Glutamatergic neuron (in vitro differentiated cells): ENCODE data around the gene MPPED2. TPM values are rescaled to one million over a fixed set of nuclear protein-coding genes. Genes with fewer than 3 reads are reported as not detected.

Experiments used
- DNase-seq: peaks from one replicate; pipeline ENCODE4 v3.0.0; 2022
- H3K27ac Mint-ChIP-seq: one replicate; pipeline ENCODE4 v1.8.0; 2020; ENCODE audit warnings: mild to moderate bottlenecking, mixed read lengths, inconsistent platforms; ENCODE audit not compliant: unreplicated experiment
- H3K27me3 Mint-ChIP-seq: one replicate; pipeline ENCODE4 v1.8.0; 2020; ENCODE audit warnings: mild to moderate bottlenecking, moderate library complexity, mixed read lengths, inconsistent platforms; ENCODE audit not compliant: unreplicated experiment
- H3K36me3 Mint-ChIP-seq: one replicate; pipeline ENCODE4 v1.8.0; 2020; ENCODE audit warnings: mild to moderate bottlenecking, mixed read lengths, inconsistent platforms; ENCODE audit not compliant: unreplicated experiment
- H3K4me1 Mint-ChIP-seq: one replicate; pipeline ENCODE4 v1.8.0; 2020; ENCODE audit warnings: mild to moderate bottlenecking, low read depth, mixed read lengths, inconsistent platforms; ENCODE audit not compliant: unreplicated experiment
- H3K4me3 Mint-ChIP-seq: one replicate; pipeline ENCODE4 v1.8.0; 2020; ENCODE audit warnings: mild to moderate bottlenecking, mixed read lengths, inconsistent platforms; ENCODE audit not compliant: unreplicated experiment
- H3K9me3 Mint-ChIP-seq: one replicate; pipeline ENCODE4 v1.8.0; 2020; ENCODE audit warnings: mild to moderate bottlenecking, moderate library complexity, mixed read lengths, inconsistent platforms; ENCODE audit not compliant: unreplicated experiment
- total RNA-seq: library from RNA; stranded (reverse); fragmentation: NEBNext Ultra II Directional; extraction: Animal tissue kit (Norgen Biotek cat#: 25700); gene quantifications from one replicate; pipeline ENCODE4 v1.2.1, GENCODE V29; 2021; ENCODE audit not compliant: unreplicated experiment
- TF ChIP-seq, protein P1 (sequence below): fragments of 200-600 bp; sonication (generic); IDR thresholded peaks from one replicate; pipeline ENCODE4 v1.5.0; 2021; ENCODE audit not compliant: partially characterized antibody, unreplicated experiment

The MPPED2 gene
- total RNA-seq, 1 donor from 2014 or later, result 11.0 TPM

DNA sequence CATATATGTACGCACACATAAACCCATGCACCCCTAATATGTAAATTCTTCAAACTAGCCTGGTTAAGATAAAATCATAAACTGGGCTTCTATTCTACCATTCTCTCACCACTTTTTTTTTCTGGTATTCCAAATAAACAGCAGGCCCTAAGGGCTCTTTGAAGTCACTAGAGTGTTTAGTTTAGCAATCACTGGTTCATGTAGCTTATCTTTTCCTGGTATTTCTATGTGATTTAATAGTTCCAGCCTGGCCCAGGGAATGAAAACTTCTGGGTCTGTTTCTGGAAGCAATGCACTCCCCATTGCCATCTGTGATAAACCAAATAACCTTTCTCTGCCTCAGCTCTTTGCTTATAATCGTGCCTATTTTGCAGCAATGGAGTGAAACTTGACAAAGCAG lies 10.7 kb upstream of the MPPED2 start:
- H3K4me3 Mint-ChIP-seq, result no peak overlapping the region
- H3K27ac Mint-ChIP-seq, result no peak overlapping the region
- TF ChIP-seq, protein P1, sequence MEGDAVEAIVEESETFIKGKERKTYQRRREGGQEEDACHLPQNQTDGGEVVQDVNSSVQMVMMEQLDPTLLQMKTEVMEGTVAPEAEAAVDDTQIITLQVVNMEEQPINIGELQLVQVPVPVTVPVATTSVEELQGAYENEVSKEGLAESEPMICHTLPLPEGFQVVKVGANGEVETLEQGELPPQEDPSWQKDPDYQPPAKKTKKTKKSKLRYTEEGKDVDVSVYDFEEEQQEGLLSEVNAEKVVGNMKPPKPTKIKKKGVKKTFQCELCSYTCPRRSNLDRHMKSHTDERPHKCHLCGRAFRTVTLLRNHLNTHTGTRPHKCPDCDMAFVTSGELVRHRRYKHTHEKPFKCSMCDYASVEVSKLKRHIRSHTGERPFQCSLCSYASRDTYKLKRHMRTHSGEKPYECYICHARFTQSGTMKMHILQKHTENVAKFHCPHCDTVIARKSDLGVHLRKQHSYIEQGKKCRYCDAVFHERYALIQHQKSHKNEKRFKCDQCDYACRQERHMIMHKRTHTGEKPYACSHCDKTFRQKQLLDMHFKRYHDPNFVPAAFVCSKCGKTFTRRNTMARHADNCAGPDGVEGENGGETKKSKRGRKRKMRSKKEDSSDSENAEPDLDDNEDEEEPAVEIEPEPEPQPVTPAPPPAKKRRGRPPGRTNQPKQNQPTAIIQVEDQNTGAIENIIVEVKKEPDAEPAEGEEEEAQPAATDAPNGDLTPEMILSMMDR, result no peak
- H3K36me3 Mint-ChIP-seq, result no peaks in the 10 kb centered on the region
- H3K27me3 Mint-ChIP-seq, result no peaks in the 10 kb centered on the region
- H3K4me1 Mint-ChIP-seq, result peaks cover 3% of the 10 kb centered on the region
- H3K9me3 Mint-ChIP-seq, result no peaks in the 10 kb centered on the region
- DNase-seq, result no peak

DNA sequence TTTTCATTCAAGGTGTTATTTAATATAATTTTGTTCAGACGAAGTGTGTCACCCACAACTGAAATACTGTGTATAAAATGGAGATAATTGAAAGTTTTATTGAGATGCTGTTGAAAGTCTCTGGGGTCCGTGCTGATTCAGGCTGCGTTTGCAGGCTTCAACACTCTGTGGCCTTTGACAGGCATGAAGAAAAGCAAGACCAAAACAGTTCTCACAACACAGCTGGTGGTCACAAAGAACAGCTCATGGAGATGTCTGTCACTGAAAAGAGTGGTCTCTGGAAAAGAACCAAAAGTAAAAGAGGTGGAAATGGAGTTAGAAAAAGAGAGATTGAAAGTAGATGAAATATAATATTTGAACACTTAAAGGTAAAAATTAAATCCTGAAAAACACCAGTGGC lies 9.8 kb upstream of the MPPED2 start:
- Mint-ChIP-seq H3K36me3 (no peaks in the 10 kb centered on the region), H3K4me1 (peaks cover 6% of the 10 kb centered on the region), H3K9me3 (no peaks in the 10 kb centered on the region), H3K27me3 (no peaks in the 10 kb centered on the region), H3K4me3 (no peak overlapping the region), H3K27ac (no peak overlapping the region)
- TF ChIP-seq, protein P1, result no peak
- DNase-seq, result no peak

DNA sequence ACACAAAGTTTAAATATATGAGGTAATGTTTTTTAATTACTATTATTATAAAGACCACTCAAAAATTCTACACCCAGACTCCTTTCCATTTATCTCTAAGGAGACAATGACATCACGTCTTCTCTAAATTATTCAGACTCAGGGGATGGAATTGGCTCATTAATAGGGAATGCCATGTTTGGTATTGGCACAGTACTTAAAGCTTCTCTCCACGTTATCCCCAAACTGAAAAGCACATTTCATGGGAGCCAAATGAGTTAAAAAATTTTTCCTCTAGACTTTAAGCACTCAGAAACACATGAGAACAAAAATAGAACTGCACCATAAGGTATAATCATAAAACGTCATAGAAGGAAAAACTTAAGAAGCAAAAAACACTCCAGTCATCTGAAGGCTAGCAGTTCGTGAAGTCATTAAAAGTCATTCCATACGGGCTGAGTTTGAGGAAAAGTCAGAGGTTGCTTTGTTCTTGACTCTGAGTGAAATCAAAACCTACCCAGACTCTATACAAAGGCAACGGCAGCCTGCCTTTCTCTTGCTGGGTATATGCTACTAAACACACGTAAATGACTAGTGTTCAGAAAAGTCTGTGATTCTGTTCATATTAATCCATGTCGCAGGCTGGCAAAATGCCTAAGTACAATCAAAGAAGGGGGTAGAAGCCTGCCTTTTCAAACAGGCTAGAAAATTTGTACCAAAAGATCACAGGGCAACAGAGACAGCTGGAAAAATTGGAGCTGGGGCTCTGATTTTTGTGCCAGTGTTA lies 8.7 kb upstream of the MPPED2 start:
- no peak for DNase-seq
- H3K9me3 Mint-ChIP-seq, result no peaks in the 10 kb centered on the region

DNA sequence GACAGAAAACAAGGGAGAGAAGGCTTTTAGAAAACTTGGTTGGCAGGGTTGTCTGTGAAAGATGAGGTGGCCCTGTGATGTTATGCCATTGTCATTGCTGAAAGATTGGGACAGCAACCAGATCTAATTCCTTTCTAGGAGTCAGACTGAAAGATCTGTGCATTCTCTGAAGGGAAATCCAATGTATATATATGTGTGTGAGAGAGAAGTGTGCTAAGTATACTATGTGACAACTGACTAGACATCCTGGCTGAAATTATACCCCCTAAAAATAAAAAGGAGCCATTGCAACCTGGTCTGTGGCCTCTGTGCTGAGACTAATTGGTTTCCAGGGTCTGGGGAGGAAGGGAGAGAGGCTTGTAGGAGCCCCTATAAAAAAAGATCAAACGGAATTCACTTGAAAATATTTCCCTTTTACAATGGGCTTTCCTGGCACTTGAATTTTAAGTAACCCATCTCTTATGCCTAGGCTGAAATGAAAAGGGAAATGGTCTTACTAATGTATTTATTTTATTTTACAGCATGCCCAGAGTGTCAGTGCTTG lies 1.2 kb upstream of the MPPED2 start:
- no peak overlapping the region for H3K27ac Mint-ChIP-seq
- H3K4me3 Mint-ChIP-seq, result peak overlapping the region; percentile 92
- H3K36me3 Mint-ChIP-seq, result no peaks in the 10 kb centered on the region
- TF ChIP-seq, protein P1, result no peak
- H3K4me1 Mint-ChIP-seq, result peaks cover 10% of the 10 kb centered on the region
- DNase-seq, result no peak
- peaks cover 4% of the 10 kb centered on the region for H3K9me3 Mint-ChIP-seq
- H3K27me3 Mint-ChIP-seq, result peaks cover 13% of the 10 kb centered on the region

More for the DNA sequence above, 8.7 kb upstream of the MPPED2 start:
- H3K36me3 Mint-ChIP-seq, result no peaks in the 10 kb centered on the region
- no peak overlapping the region for H3K4me3 Mint-ChIP-seq
- no peaks in the 10 kb centered on the region for H3K27me3 Mint-ChIP-seq
- TF ChIP-seq, protein P1, result no peak
- no peak overlapping the region for H3K27ac Mint-ChIP-seq
- peaks cover 6% of the 10 kb centered on the region for H3K4me1 Mint-ChIP-seq

DNA sequence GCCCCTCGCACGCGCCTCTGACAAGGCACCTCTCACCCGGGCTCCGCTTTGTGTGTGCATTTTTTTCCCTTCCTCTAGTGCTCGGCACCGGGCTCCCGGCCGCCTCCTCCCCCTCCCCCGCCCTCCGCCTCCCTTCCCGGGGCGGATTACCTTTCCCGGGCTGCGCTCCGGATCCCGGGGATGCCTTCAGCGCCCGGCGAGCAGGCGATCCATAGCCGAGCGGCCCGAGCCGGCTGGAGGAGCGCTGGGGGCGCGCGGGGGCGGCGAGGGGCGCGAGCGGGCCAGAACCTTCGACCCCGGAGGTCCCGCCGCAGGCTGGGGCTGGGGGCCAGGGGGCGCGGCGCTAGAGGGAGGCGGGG lies 282 bp downstream of the MPPED2 start:
- TF ChIP-seq, protein P1, result no peak
- Mint-ChIP-seq H3K27me3 (peaks cover 13% of the 10 kb centered on the region), H3K9me3 (peaks cover 4% of the 10 kb centered on the region), H3K27ac (no peak overlapping the region), H3K36me3 (no peaks in the 10 kb centered on the region), H3K4me3 (peak overlapping the region; percentile 80), H3K4me1 (peaks cover 6% of the 10 kb centered on the region)
- peak; percentile 71 for DNase-seq
